Activated CD8-positive, alpha-beta memory T cell treated with anti-CD3 and anti-CD28 coated beads for 36 hours (primary cell): ENCODE measurements around the gene IL12RB2. TPM values are rescaled to one million over a fixed set of nuclear protein-coding genes. Genes with fewer than 3 reads are reported as not detected.

Experiments used
- CTCF ChIA-PET: fragments of 350-600 bp; sonication (Branson Sonifier 250); formaldehyde crosslinking; loops from one replicate; lab custom pipeline; 2021; ENCODE audit warnings: antibody characterized with exemption; lab: Charles Lee
- POLR2A ChIA-PET: fragments of 350-600 bp; sonication (Branson Sonifier 250); formaldehyde crosslinking; loops from one replicate; lab custom pipeline; 2021; ENCODE audit warnings: antibody characterized with exemption; lab: Charles Lee
- total RNA-seq, 2 experiments: library from RNA; stranded (reverse); gene quantifications; one replicate each; pipeline ENCODE4 v1.2.3, GENCODE V29; 2021

Gene IL12RB2
- total RNA-seq, 2 experiments from 2014 or later = 48.3 to 49.9 TPM

DNA sequence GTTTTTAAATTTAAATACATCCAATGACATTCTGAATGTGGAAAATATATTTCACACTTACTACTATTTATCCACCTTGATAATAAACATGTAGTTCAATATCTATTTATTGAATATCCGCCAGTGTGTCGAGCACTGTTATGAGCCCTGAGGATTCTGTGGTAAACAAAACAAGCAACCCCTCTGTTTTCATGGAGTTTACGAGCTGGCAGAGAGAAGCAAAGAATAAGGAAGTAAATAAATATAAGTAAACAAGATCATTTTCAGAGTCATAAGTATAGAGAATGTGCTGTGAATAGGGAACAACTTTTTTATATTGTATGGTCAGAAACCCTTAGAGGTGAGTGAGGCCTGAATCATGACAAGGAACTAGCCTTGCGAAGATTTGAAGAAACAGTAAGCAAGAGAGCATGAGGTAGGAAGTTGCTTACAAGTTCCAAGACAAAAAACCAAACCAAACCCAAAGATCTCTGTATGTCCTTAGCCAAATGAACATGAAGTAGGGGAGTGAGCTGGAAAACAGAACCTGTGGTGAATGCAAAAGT is 128.9 kb downstream of the IL12RB2 start:
- ChIA-PET CTCF (no interaction called here), POLR2A (no interaction called here)

DNA sequence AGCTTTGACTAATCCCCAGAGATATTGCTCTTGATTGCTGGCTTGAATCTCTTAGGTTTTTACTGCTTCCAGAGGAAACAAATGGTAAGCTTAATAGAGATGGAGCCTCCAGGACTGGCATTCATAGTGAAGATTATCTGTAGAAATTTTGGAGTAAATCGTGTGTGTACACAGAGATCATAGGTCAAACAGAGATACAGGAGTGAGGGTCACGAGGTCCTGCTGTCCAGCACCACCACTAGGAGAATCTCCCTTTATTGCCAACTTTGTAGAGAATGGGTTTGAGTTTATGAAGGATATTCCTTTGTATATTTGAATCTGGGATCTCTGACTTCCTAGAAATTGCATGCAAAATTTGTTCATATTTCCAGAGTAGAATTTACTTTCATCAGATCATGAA is 130.3 kb downstream of the IL12RB2 start:
- CTCF ChIA-PET = no interaction called here

DNA sequence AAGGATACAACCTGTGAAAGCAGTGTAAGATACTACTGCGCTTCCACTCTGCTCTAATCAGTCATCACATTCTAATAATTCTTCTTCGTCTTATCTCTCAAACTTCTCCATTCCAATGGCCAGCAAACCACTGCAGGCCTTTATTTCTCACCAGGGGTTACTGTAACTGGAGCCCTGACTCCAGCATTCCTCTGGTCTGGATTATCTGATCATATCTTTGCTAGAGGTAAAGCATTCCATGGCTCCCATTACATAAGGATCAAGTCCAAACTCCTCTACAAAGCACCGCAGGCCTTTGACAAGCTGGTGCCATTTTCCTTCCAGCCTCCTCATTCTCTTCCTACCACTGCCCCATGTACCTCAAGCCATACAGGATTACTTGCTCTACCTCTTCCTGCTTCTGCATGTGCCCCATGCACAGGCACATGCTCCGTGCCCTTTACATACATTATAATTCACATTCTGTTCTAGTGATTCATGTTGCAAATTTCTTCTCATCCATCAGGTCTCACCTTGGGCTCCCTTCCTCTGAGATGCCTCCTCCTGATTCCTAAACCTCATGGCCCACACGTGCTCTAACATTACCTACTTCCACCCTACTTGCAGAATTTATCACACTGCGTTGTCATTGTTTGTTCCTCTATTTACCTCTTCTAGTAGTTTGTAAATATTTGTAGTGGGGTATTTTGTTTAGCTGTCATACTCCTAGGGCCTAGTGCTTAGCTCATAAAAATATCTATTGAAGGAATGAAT is 131.8 kb downstream of the IL12RB2 start:
- CTCF ChIA-PET = no interaction called here
- POLR2A ChIA-PET = no interaction called here

More for the DNA sequence above, 130.3 kb downstream of the IL12RB2 start:
- POLR2A ChIA-PET = no interaction called here

DNA sequence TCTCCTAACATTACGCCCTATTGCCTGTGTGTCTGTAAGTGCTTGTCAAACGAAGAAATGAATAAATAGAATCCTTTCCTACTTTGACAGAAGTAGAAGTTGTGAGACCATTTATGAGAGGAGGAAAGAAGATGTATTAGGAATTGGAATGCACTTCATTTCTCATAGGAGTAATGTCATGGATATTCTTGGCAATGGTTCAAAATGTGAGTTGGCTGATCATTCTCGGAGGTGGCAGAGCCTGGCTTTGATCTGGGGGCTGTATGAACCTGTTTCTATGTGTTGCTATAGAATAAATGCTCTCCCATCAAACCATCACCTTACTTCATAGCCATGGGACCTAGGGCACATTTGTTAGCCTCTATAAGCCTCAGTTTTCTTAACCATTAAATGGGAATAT is 132.7 kb downstream of the IL12RB2 start:
- POLR2A ChIA-PET = no interaction called here

DNA sequence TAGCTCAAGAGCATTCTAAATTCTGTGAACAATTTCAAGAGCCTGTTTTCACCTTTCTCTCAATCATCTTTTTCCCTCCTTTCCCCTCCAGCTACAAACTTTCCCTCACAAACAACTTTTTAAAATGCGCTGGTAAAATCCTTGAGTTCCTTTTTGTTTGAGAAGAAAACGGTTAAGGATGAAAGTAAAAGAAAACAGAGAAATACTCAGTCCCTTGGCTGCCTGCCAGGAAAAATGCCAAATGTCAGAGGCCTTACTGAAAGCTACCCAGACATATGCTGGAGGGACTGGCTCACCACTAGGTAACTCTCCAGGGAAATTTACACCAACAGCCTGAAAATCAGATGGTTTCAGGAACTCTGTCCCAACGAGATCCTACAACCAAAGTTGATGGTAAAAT is 133.5 kb downstream of the IL12RB2 start:
- ChIA-PET CTCF (interaction anchor here (1.2 kb wide), 1 partner anchor 17 kb away, joined by 3 read pairs; no protein-coding TSS in a partner anchor), POLR2A (interaction anchor here (1.2 kb wide), 1 partner anchor 11 kb away, joined by 3 read pairs; the partner anchor contains the start of gene SERBP1)

More for the DNA sequence above, 132.7 kb downstream of the IL12RB2 start:
- CTCF ChIA-PET = no interaction called here

DNA sequence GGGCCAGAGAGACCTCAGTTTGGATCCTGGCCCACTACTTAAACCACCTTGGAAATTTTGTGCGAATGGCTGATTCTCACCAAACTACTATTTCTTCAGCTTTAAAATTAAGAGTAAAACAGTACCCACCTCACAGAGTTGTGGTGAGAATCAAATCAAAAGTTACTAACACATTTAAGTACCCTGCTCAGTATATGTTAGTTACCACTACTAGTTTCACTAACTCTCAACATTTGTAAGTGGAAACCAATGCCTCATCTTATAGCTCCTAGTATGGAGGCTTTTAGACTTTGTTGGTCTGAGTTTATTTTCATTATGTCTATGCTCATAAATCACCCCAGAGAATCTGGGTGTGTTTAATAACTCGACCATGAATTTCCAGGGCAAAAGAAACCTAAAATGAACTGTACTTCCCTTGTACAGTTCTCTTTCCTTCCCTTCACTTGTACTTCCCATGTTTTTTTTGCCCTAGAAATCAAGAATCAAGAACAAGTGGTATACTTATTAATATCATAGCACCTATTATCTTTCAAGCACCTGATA is 134.1 kb downstream of the IL12RB2 start:
- ChIA-PET POLR2A (interaction anchor here (1.2 kb wide), 1 partner anchor 11 kb away, joined by 3 read pairs; the partner anchor contains the start of gene SERBP1), CTCF (interaction anchor here (1.0 to 1.2 kb wide), 2 partner anchors 11 to 17 kb away, joined by 3 to 4 read pairs; no protein-coding TSS in a partner anchor)

DNA sequence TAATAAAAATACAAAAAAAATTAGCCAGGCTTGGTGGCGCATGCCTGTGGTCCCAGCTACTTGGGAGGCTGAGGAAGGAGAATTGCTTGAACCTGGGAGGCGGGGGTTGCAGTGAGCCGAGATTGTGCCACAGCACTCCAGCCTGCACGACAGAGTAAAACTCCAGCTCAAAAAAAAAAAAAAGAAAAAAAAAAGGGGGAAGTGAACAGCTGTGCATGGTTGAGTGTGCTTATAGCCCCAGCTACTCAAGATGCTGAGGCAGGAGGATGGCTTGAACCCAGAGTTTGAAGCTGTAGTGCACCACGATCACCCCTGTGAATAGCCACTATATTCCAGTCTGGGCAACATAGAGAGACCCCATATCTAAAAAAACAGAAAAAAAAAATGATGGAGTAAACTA is 138.3 kb downstream of the IL12RB2 start:
- ChIA-PET CTCF (interaction anchor here (0.6 kb wide), 1 partner anchor 748 kb away, joined by 5 read pairs; no protein-coding TSS in a partner anchor), POLR2A (interaction anchor here (0.7 kb wide), 1 partner anchor 9 kb away, joined by 3 read pairs; no protein-coding TSS in a partner anchor)

Other genes with a start within 250 kb of the IL12RB2 start
- not detected for gene C1orf141, start 172.9 kb upstream of the IL12RB2 start, total RNA-seq
- gene IL23R, start 141.4 kb upstream of the IL12RB2 start, total RNA-seq = 1 to 10 TPM in 1 of 2 experiments, under 1 TPM in 1; 0.86 to 1.0 TPM
- gene SERBP1, start 122.5 kb downstream of the IL12RB2 start, total RNA-seq = 100 to 1,000 TPM; 575 to 585 TPM